ENCODE data around the gene ASB2. TPM values are rescaled to one million over a fixed set of nuclear protein-coding genes. Genes with fewer than 3 reads are reported as not detected.

ASB2 gene
- total and polyA plus RNA-seq, 2 of the 4 experiments (the other 2 are of a cell fraction): 0.54 to 0.77 TPM

GRCh38 chr14:93923626-93924025 is 52.7 kb downstream of the ASB2 start:
- H2BK5ac ChIP-seq (ENCODE audit: low read depth, low read length, poor library complexity, severe bottlenecking): no peak overlapping the region
- in situ Hi-C loops (cut with MboI; ENCODE audit: low sequenced_read_pairs): no loop called here

More at GRCh38 chr14:93923626-93924025, 52.7 kb downstream of the ASB2 start:
- Histone ChIP-seq H3K4me3 (ENCODE audit: insufficient read depth, low read depth, low read length) (no peak overlapping the region), H3K18ac (ENCODE audit: low read depth, low read length) (no peak overlapping the region), H3K4ac (ENCODE audit: low read depth, low read length) (no peak overlapping the region), H2BK15ac (ENCODE audit: low read depth, low read length) (no peak overlapping the region), H3K56ac (ENCODE audit: extremely low read depth, insufficient read depth, low read length) (no peak overlapping the region), H2AK5ac (ENCODE audit: low read depth, low read length) (no peak overlapping the region), H3K4me2 (ENCODE audit: low read depth, low read length) (no peak overlapping the region), H3K9ac (ENCODE audit: low read depth, low read length) (no peak overlapping the region), H2BK120ac (ENCODE audit: low read depth, low read length) (no peak overlapping the region), H2AFZ (replicated peaks; ENCODE audit: low read length, poor library complexity) (no peak overlapping the region), H3K23ac (ENCODE audit: low read depth, low read length) (no peak overlapping the region), H3K27me3 (ENCODE audit: control insufficient read depth, insufficient read depth, low read length) (peaks cover 13% of the 10 kb centered on the region), H4K91ac (ENCODE audit: insufficient read depth, low read depth, low read length) (no peak overlapping the region), H3K9me3 (ENCODE audit: control insufficient read depth, insufficient read depth, low read length) (peaks cover 4% of the 10 kb centered on the region; the same call in 1 of the 2 replicates), H2BK20ac (ENCODE audit: low read depth, low read length) (no peak overlapping the region), H4K5ac (ENCODE audit: low read depth, low read length) (no peak overlapping the region), H3K14ac (replicated peaks; ENCODE audit: low read depth, low read length) (no peak overlapping the region), H3K4me1 (ENCODE audit: control insufficient read depth, insufficient read depth, low read length) (no peaks in the 10 kb centered on the region), H3K36me3 (ENCODE audit: control insufficient read depth, insufficient read depth, low read length) (no peaks in the 10 kb centered on the region), H3K27ac (ENCODE audit: insufficient read depth, low read length) (no peak overlapping the region), H4K20me1 (ENCODE audit: insufficient read depth, low read length) (no peaks in the 10 kb centered on the region), H2AK9ac (replicated peaks; ENCODE audit: low read depth, low read length, poor library complexity) (no peak overlapping the region), H4K8ac (ENCODE audit: low read depth in 2 of 2, low read length in 2 of 2) (no peak overlapping the region), H3K79me1 (ENCODE audit: low read depth in 1 of 2, low read length in 2 of 2) (no peaks in the 10 kb centered on the region), H3K9me1 (ENCODE audit: insufficient read depth, low read length) (no peaks in the 10 kb centered on the region)
- WGBS, 2 experiments (ENCODE audit: extremely low coverage in 2 of 2, insufficient read length in 1 of 2): 63% methylated on average over 6 of the region's 8 CpGs; no CpG with 5 or more reads in 1 of the 2 experiments
- TF ChIP-seq NFE2L2 (IDR thresholded peaks at IDR 0.05; ENCODE audit: low read depth, low read length) (no peak), MAFK (IDR thresholded peaks at IDR 0.05; ENCODE audit: low read depth, low read length) (no peak), POLR2A (IDR thresholded peaks at IDR 0.05; ENCODE audit: low read depth, low read length) (no peak), CHD1 (IDR thresholded peaks at IDR 0.05; ENCODE audit: low read depth, low read length) (no peak), RCOR1 (IDR thresholded peaks at IDR 0.05; ENCODE audit: insufficient replicate concordance, low read length) (no peak), MAZ (IDR thresholded peaks at IDR 0.05; ENCODE audit: borderline replicate concordance, low read depth, low read length) (no peak), ELK1 (IDR thresholded peaks at IDR 0.05; ENCODE audit: borderline replicate concordance, low read depth, low read length) (no peak), MXI1 (IDR thresholded peaks at IDR 0.05; ENCODE audit: borderline replicate concordance, low read depth, low read length) (no peak), RFX5 (IDR thresholded peaks at IDR 0.05; ENCODE audit: low read depth, low read length) (no peak), CEBPB (IDR thresholded peaks at IDR 0.05; ENCODE audit: low read depth, low read length) (no peak), SMC3 (IDR thresholded peaks at IDR 0.05; ENCODE audit: low read depth, low read length) (no peak), USF2 (IDR thresholded peaks at IDR 0.05; ENCODE audit: low read depth, low read length) (no peak)
- dilution Hi-C loops (cut with HindIII; ENCODE audit: low sequenced_read_pairs, unreplicated experiment) (no loop called here), intact Hi-C loops (cut with micrococcal nuclease) (no loop called here)
- ChIA-PET POLR2A (ENCODE audit: unreplicated experiment) (no interaction called here), CTCF (interaction anchor here (1.2 kb wide), 1 partner anchor 16 kb away, joined by 4 read pairs; no protein-coding TSS in a partner anchor)
- no TSS peak for BruUV-seq (replicated peaks)
- DNase-seq (no peak), ATAC-seq (ENCODE audit: low read depth) (no peak)

Data from IMR-90 (cell line).